Hepatocyte (in vitro differentiated cells): ENCODE data around the gene GRK4. TPM values are rescaled to one million over a fixed set of nuclear protein-coding genes. Genes with fewer than 3 reads are reported as not detected.

Source experiments
- DNase-seq: peaks from one replicate; pipeline ENCODE4 v3.0.0-alpha.2; 2016; ENCODE audit warnings: low spot score
- H2AFZ ChIP-seq: fragments of 200-600 bp; sonication (generic); 2 replicates; pipeline ENCODE4 v1.6.0; 2016; ENCODE audit warnings: antibody characterized with exemption, mild to moderate bottlenecking
- H3K27ac ChIP-seq: fragments of 200-600 bp; sonication (generic); 2 replicates; pipeline ENCODE4 v1.5.1; 2016; ENCODE audit warnings: mild to moderate bottlenecking
- H3K27me3 ChIP-seq: fragments of 200-600 bp; sonication (generic); 2 replicates; pipeline ENCODE4 v1.6.1; 2016
- H3K36me3 ChIP-seq: fragments of 200-600 bp; sonication (generic); replicated peaks from 2 replicates; pipeline ENCODE4 v1.5.1; 2016; ENCODE audit warnings: low read depth; ENCODE audit not compliant: insufficient read depth
- H3K4me1 ChIP-seq: fragments of 200-600 bp; sonication (generic); 2 replicates; pipeline ENCODE4 v1.5.1; 2016; ENCODE audit warnings: mild to moderate bottlenecking, moderate library complexity; ENCODE audit not compliant: insufficient read depth
- H3K4me2 ChIP-seq: fragments of 200-600 bp; sonication (generic); 2 replicates; pipeline ENCODE4 v1.6.0; 2016
- H3K4me3 ChIP-seq: fragments of 200-600 bp; sonication (generic); 2 replicates; pipeline ENCODE4 v1.5.1; 2016; ENCODE audit warnings: mild to moderate bottlenecking
- H3K79me2 ChIP-seq: fragments of 200-600 bp; sonication (generic); 2 replicates; pipeline ENCODE4 v1.6.0; 2017; ENCODE audit warnings: mild to moderate bottlenecking
- H3K9me2 ChIP-seq: fragments of 200-600 bp; sonication (generic); replicated peaks from 2 replicates; pipeline ENCODE4 v1.6.0; 2017; ENCODE audit warnings: mild to moderate bottlenecking; ENCODE audit not compliant: insufficient read depth
- H3K9me3 ChIP-seq: fragments of 200-600 bp; sonication (generic); 2 replicates; pipeline ENCODE4 v1.5.1; 2016; ENCODE audit warnings: low read depth, mild to moderate bottlenecking
- H4K20me1 ChIP-seq: fragments of 200-600 bp; sonication (generic); 2 replicates; pipeline ENCODE4 v1.6.0; 2016; ENCODE audit warnings: mild to moderate bottlenecking; ENCODE audit not compliant: insufficient read depth, poor library complexity, severe bottlenecking
- CTCF ChIP-seq: fragments of 200-600 bp; sonication (generic); IDR thresholded peaks from 2 replicates; pipeline ENCODE4 v1.5.1; 2016; ENCODE audit warnings: antibody characterized with exemption, mild to moderate bottlenecking; ENCODE audit not compliant: poor library complexity
- EZH2 ChIP-seq: fragments of 200-600 bp; sonication (generic); IDR thresholded peaks from 2 replicates; pipeline ENCODE4 v1.6.1; 2016; ENCODE audit warnings: antibody characterized with exemption, mild to moderate bottlenecking, borderline replicate concordance
- EZH2phosphoT487 ChIP-seq: fragments of 200-600 bp; sonication (generic); IDR thresholded peaks from one replicate; pipeline ENCODE4 v1.6.1; 2018; ENCODE audit warnings: antibody characterized with exemption, mild to moderate bottlenecking, low read depth, moderate library complexity; ENCODE audit not compliant: unreplicated experiment, severe bottlenecking
- WGBS: methylation state at CpG from one replicate; pipeline ENCODE4 v1.1.6; 2016; ENCODE audit warnings: low lambda C conversion rate; ENCODE audit errors: missing lambda C conversion rate; 5-methylcytosine and 5-hydroxymethylcytosine counted together
- polyA plus RNA-seq: library from polyadenylated mRNA; unstranded; fragments of >200 nt; fragmentation: Nextera tagmentation; extraction: Ambion mirVana; gene quantifications from 2 replicates; pipeline ENCODE4 v1.2.1, GENCODE V29; 2016
- total RNA-seq: library from RNA; depleted of rRNA; stranded (reverse); fragments of >200 nt; gene quantifications from 2 replicates; pipeline ENCODE4 v1.2.3, GENCODE V29; 2014

GRK4 gene
- total and polyA plus RNA-seq, 2 experiments from 2014 or later = 4.9 to 6.1 TPM

GRCh38 chr4:3070709-3071500 lies 107.5 kb downstream of the GRK4 start:
- no peak overlapping the region for H2AFZ ChIP-seq
- WGBS = 88% methylated on average over 3 of the region's 3 CpGs
- H3K27ac ChIP-seq = no peak overlapping the region
- no peak for DNase-seq
- no peak overlapping the region for H3K4me3 ChIP-seq
- peaks cover 2% of the 10 kb centered on the region for H3K79me2 ChIP-seq
- H3K27me3 ChIP-seq = no peaks in the 10 kb centered on the region
- no peak overlapping the region for H3K4me2 ChIP-seq
- peaks cover 2% of the 10 kb centered on the region for H3K4me1 ChIP-seq
- no peaks in the 10 kb centered on the region for H3K9me3 ChIP-seq
- peaks cover 1% of the 10 kb centered on the region for H4K20me1 ChIP-seq
- no peak for TF ChIP-seq EZH2phosphoT487
- TF ChIP-seq EZH2 = no peak
- no peak for TF ChIP-seq CTCF
- H3K9me2 ChIP-seq = no peaks in the 10 kb centered on the region
- no peaks in the 10 kb centered on the region for H3K36me3 ChIP-seq

DNA sequence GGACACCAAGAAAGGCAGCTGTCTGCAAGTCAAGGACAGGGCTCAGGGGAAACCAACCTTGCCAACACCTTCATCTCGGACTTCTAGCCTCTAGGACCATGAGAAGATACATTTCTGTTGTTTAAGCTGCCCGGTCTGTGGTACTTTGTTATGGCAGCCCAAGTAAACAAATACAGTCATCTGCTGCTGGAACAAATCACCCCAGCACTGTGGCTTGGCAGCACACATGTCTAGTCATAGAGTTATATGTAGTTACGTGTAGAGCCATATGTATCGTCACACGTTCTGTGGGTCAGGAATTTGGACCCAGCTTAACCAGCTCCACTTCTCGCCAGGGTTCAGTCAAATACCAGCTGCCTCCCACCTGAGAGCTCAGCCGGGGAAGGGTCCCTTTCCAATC lies 108.4 kb downstream of the GRK4 start:
- WGBS = 96% methylated on average over 7 of the region's 7 CpGs
- H4K20me1 ChIP-seq = peaks cover 6% of the 10 kb centered on the region
- peaks cover 11% of the 10 kb centered on the region for H3K4me1 ChIP-seq
- H3K4me3 ChIP-seq = no peak overlapping the region
- H3K79me2 ChIP-seq = peaks cover 11% of the 10 kb centered on the region
- H3K9me3 ChIP-seq = no peaks in the 10 kb centered on the region
- no peak overlapping the region for H3K27ac ChIP-seq
- TF ChIP-seq CTCF (no peak), EZH2phosphoT487 (no peak), EZH2 (no peak)
- H3K4me2 ChIP-seq = no peak overlapping the region
- no peaks in the 10 kb centered on the region for H3K9me2 ChIP-seq
- H3K27me3 ChIP-seq = no peaks in the 10 kb centered on the region
- no peak for DNase-seq
- H2AFZ ChIP-seq = no peak overlapping the region
- H3K36me3 ChIP-seq = no peaks in the 10 kb centered on the region

DNA sequence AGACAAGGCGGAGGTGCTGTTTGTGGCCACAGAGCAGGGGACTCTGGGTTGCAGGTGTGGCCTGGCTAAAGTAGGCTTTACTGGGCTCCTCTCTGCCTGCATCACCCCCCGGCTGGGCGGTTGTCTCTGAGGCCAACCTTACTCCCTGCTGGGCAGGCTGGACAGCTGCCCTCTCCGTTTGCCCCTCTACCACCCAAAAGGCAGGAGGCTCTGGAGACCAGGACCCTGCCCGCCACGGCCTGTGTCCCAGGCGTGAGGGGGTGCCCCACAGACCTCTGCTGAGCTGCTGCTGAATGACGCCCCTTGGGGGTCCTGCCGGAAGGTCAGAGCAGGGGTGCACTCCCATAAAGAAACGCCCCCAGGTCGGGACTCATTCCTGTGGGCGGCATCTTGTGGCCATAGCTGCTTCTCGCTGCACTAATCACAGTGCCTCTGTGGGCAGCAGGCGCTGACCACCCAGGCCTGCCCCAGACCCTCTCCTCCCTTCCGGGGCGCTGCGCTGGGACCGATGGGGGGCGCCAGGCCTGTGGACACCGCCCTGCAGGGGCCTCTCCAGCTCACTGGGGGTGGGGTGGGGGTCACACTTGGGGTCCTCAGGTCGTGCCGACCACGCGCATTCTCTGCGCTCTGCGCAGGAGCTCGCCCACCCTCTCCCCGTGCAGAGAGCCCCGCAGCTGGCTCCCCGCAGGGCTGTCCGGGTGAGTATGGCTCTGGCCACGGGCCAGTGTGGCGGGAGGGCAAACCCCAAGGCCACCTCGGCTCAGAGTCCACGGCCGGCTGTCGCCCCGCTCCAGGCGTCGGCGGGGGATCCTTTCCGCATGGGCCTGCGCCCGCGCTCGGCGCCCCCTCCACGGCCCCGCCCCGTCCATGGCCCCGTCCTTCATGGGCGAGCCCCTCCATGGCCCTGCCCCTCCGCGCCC lies 110.0 kb downstream of the GRK4 start:
- peaks cover 17% of the 10 kb centered on the region for H3K4me1 ChIP-seq
- H3K4me3 ChIP-seq = peak overlapping the region; percentile 60
- no peak for TF ChIP-seq EZH2phosphoT487
- TF ChIP-seq CTCF = peak; percentile 15
- no peak for TF ChIP-seq EZH2
- H3K4me2 ChIP-seq = peak overlapping the region; percentile 100
- H3K79me2 ChIP-seq = peaks cover 27% of the 10 kb centered on the region
- no peaks in the 10 kb centered on the region for H3K9me2 ChIP-seq
- no peaks in the 10 kb centered on the region for H3K36me3 ChIP-seq
- 27% methylated on average over 30 of the region's 54 CpGs for WGBS
- no peaks in the 10 kb centered on the region for H3K9me3 ChIP-seq
- no peak for DNase-seq
- H2AFZ ChIP-seq = peak overlapping the region; percentile 89
- peaks cover 17% of the 10 kb centered on the region for H4K20me1 ChIP-seq
- H3K27ac ChIP-seq = peak overlapping the region; percentile 66
- no peaks in the 10 kb centered on the region for H3K27me3 ChIP-seq
